Type B pancreatic cell (in vitro differentiated cells): Measurements from ENCODE around the gene PHF21A. TPM values are rescaled to one million over a fixed set of nuclear protein-coding genes. Genes with fewer than 3 reads are reported as not detected.

ENCODE experiments used
- DNase-seq: peaks from one replicate; pipeline ENCODE4 v3.0.0; 2021; ENCODE audit warnings: mixed read lengths; ENCODE audit not compliant: unreplicated experiment; ENCODE audit errors: extremely low spot score
- H3K27ac Mint-ChIP-seq: 2 replicates; pipeline ENCODE4 v1.8.0; 2021; ENCODE audit warnings: mild to moderate bottlenecking, mixed read lengths
- H3K27me3 Mint-ChIP-seq: 2 replicates; pipeline ENCODE4 v1.8.0; 2021; ENCODE audit warnings: mixed read lengths
- H3K36me3 Mint-ChIP-seq: 2 replicates; pipeline ENCODE4 v1.8.0; 2021; ENCODE audit warnings: mixed read lengths
- H3K4me1 Mint-ChIP-seq: one replicate; pipeline ENCODE4 v1.8.0; 2021; ENCODE audit warnings: mixed read lengths; ENCODE audit not compliant: unreplicated experiment
- H3K4me3 Mint-ChIP-seq: 2 replicates; pipeline ENCODE4 v1.8.0; 2021; ENCODE audit warnings: mild to moderate bottlenecking, mixed read lengths
- H3K9me3 Mint-ChIP-seq: 2 replicates; pipeline ENCODE4 v1.8.0; 2021; ENCODE audit warnings: mixed read lengths
- CTCF ChIP-seq: fragments of 200-600 bp; sonication (generic); conservative IDR thresholded peaks from 2 replicates; pipeline ENCODE4 v1.5.0; 2021; ENCODE audit warnings: antibody characterized with exemption, mild to moderate bottlenecking
- total RNA-seq: library from RNA; stranded (reverse); gene quantifications from 2 replicates; pipeline ENCODE4 v1.2.1, GENCODE V29; 2021; ENCODE audit warnings: low replicate concordance

PHF21A gene
- total RNA-seq, 1 donor from 2014 or later, result 62.4 TPM

GRCh38 chr11:45885274-45885920, 235.9 kb downstream of the PHF21A start, which contains the start of gene MAPK8IP1:
MAPK8IP1 (plus strand) TSS chr11:45885651; CDS start chr11:45885821, 170 bp downstream.
- H3K9me3 Mint-ChIP-seq, result no peaks in the 10 kb centered on the region
- TF ChIP-seq CTCF, result no peak
- H3K36me3 Mint-ChIP-seq, result peaks cover 8% of the 10 kb centered on the region
- no peak for DNase-seq
- no peak within 1 kb of the TSS for H3K27ac Mint-ChIP-seq
- peak within 1 kb of the TSS; percentile 83 for H3K4me3 Mint-ChIP-seq
- H3K4me1 Mint-ChIP-seq, result peaks cover 3% of the 10 kb centered on the region
- peaks cover 14% of the 10 kb centered on the region for H3K27me3 Mint-ChIP-seq

- Mint-ChIP-seq H3K9me3 (no peaks in the 10 kb centered on the region), H3K27me3 (peaks cover 14% of the 10 kb centered on the region), H3K4me3 (peak overlapping the region; percentile 83), H3K4me1 (peaks cover 3% of the 10 kb centered on the region), H3K27ac (no peak overlapping the region), H3K36me3 (peaks cover 9% of the 10 kb centered on the region)
- no peak for TF ChIP-seq CTCF
- no peak for DNase-seq
Observed at GRCh38 chr11:45884596-45885185, 236.6 kb downstream of the PHF21A start.

Other genes with a start within 250 kb of the PHF21A start
- gene MAPK8IP1, start 235.8 kb downstream of the PHF21A start, total RNA-seq, result 23.7 and 24.4 TPM in 2 replicates
- 0.90 and 1.4 TPM in 2 replicates for gene FREY1, start 214.2 kb downstream of the PHF21A start, total RNA-seq
- 21.7 and 26.7 TPM in 2 replicates for gene PEX16, start 203.6 kb downstream of the PHF21A start, total RNA-seq
- 12.4 and 29.9 TPM in 2 replicates for gene LARGE2, start 198.8 kb downstream of the PHF21A start, total RNA-seq
- 9.8 and 20.8 TPM in 2 replicates for gene CREB3L1, start 156.2 kb upstream of the PHF21A start, total RNA-seq
- 50.0 and 57.6 TPM in 2 replicates for gene DGKZ, start 226.0 kb upstream of the PHF21A start, total RNA-seq